GM10266 (cell line): ENCODE data around the gene ADGRV1.

Source experiments
- DNase-seq: peaks from one replicate; pipeline ENCODE4 v3.0.0; 2012; ENCODE audit errors: extremely low spot score
- TF ChIP-seq, protein P1 (sequence below): IDR thresholded peaks from 2 replicates; pipeline ENCODE4 v1.5.1; 2012; ENCODE audit warnings: mild to moderate bottlenecking, low read depth; ENCODE audit not compliant: control insufficient read depth, insufficient read depth; ENCODE audit errors: missing control alignments

ADGRV1 gene

DNA sequence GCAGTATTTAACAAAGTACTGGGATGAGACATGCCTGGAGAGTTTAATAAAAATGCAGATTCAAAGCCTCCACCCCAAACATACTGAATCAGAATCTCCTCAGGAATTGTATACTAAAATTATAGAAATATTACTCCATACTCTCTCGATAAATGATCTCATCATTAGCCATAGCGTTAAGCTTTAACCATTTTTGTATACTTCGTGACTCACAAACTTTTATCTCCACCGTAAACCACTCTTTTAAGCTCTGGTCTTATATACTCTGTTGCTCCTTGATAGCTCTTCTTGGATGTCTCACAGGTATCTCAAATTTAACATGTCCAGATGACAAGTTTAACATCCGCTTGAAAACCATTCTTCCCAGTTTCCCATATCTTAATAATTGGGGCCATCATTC lies 327.8 kb downstream of the ADGRV1 start:
- no peak for DNase-seq
- TF ChIP-seq, protein P1, sequence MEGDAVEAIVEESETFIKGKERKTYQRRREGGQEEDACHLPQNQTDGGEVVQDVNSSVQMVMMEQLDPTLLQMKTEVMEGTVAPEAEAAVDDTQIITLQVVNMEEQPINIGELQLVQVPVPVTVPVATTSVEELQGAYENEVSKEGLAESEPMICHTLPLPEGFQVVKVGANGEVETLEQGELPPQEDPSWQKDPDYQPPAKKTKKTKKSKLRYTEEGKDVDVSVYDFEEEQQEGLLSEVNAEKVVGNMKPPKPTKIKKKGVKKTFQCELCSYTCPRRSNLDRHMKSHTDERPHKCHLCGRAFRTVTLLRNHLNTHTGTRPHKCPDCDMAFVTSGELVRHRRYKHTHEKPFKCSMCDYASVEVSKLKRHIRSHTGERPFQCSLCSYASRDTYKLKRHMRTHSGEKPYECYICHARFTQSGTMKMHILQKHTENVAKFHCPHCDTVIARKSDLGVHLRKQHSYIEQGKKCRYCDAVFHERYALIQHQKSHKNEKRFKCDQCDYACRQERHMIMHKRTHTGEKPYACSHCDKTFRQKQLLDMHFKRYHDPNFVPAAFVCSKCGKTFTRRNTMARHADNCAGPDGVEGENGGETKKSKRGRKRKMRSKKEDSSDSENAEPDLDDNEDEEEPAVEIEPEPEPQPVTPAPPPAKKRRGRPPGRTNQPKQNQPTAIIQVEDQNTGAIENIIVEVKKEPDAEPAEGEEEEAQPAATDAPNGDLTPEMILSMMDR, result no peak

DNA sequence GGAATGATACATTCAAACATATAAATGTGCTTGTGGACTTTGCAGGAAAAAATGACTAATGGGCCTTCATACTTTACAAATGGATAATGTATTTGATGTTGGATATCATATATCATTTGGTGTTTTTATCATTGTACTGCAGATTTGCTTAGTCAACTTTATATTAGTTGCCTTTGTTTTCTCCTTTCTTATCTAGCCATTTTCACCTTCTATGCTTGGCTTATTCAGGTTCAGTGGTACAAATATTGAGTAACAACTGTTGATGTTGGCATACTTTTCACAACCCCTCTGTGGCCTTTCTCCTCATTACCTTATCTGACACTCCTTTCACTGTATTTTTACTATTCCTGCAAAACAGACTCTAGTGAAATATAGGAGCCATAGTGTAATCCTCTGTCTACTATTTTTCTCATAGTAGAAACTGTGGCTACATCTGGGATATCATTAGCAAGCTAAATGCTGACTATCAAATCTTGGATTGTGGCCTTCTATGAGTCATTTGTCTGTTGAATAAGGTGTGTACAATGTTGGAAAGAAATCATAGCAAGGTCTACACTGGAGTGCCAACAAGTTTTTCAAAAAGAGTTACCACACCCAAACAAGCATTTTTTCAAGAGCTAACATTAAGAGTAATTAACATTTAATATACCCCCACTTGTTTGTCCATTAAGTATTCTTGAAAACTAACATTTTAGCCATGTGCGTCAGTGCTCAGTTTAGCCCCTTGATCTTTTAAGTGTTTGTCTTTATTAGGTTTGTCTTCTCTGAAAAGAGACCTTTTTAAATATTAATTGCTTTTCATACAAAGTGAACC lies 330.1 kb downstream of the ADGRV1 start:
- TF ChIP-seq, protein P1, result no peak
- no peak for DNase-seq

DNA sequence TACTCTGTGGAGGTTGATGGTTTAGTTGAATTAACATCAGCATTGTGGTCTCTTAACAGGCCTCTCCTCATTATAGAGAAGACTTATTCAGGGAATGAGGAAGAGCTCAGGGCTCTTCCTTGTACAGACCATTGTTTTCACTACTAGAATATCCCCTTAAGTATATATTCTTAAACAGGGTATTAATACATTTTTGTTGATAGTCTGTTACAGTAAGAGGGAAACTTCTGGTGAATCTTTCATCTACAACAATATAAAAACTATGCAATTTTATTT lies 330.7 kb downstream of the ADGRV1 start:
- no peak for DNase-seq
- TF ChIP-seq, protein P1, result no peak

DNA sequence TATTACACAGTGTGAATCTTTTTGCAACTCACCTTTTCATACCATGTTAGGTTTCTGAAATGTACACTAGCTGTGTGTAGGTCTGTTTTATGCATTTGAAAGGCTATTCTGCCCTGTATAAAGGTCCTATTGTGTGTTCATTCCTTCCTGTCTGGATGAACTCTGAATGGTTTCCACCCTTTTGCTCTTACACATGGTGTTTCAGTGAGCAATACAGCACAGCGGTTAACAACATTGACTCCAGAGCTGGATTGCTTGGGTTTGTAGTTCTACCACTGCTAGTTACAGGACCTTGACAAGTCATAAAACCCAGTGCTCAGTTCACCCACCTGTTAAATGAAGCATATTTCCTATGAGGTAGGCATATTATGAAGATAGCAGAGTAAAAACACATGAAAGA lies 331.6 kb downstream of the ADGRV1 start:
- TF ChIP-seq, protein P1, result no peak

GRCh38 chr5:90894866-90895420 lies 336.3 kb downstream of the ADGRV1 start:
- no peak for DNase-seq

More for the DNA sequence above, 331.6 kb downstream of the ADGRV1 start:
- DNase-seq, result no peak

GRCh38 chr5:90897618-90898017 lies 339.0 kb downstream of the ADGRV1 start:
- TF ChIP-seq, protein P1, result no peak

More at GRCh38 chr5:90894866-90895420, 336.3 kb downstream of the ADGRV1 start:
- TF ChIP-seq, protein P1, result no peak

GRCh38 chr5:90898326-90899013 lies 339.9 kb downstream of the ADGRV1 start:
- no peak for DNase-seq
- TF ChIP-seq, protein P1, result no peak

More at GRCh38 chr5:90897618-90898017, 339.0 kb downstream of the ADGRV1 start:
- DNase-seq, result no peak
